ENCODE data around the gene CD1E. TPM values are rescaled to one million over a fixed set of nuclear protein-coding genes. Genes with fewer than 3 reads are reported as not detected.

CD1E gene
- polyA plus RNA-seq, 2 of the 4 experiments (the other 2 are of a cell fraction) = not detected

DNA sequence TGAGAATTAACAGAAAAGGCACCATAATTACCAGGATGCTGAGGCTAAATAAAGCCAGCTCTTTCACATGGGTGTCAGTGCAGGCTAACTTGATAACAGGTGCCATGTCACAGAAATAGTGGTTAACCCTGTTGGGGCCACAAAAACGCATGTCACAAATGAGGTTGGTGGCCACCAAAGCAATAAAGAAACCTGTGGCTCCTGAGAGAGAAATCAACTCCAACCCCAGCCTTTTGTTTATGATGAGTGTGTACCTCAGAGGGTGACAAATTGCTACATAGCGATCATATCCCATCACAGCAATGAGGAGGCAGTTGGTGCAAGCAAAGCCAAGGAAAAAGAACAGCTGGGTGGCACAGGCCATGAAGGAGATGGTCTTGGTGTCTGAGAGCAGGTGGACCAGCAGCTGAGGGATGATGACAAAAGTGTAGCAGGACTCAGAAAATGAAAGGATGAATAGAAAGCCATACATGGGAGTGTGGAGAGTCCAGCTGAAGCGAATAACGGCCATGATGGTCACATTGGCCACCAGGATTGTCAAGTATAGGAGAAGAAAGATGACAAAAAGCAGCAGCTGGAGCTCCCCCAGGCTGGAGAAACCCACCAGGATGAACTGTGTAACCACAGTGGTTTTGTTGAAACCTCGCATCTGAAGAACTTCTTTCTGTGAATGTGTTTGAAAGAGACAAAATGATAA lies 45.3 kb downstream of the CD1E start, which contains the start of gene OR10T2:
Gene OR10T2, minus strand, starts transcription at position 649 of the 697 bp plus-strand sequence. Its CDS starts 0 bp downstream, at position 649.
- H3K4me3 ChIP-seq = no peak within 1 kb of the TSS
- no peak for TF ChIP-seq MAFK (IDR thresholded peaks at IDR 0.05; ENCODE audit: partially characterized antibody)
- TF ChIP-seq CBX8 (IDR thresholded peaks at IDR 0.05) = no peak
- no peak for TF ChIP-seq HOXB5 (CRISPR knock-in tag; IDR thresholded peaks at IDR 0.05)
- no peak for TF ChIP-seq GATA3 (IDR thresholded peaks at IDR 0.05; ENCODE audit: borderline replicate concordance)
- TF ChIP-seq TP53 (CRISPR knock-in tag; IDR thresholded peaks at IDR 0.05) = no peak
- no peak for TF ChIP-seq JUN (IDR thresholded peaks at IDR 0.05)
- no peak for TF ChIP-seq CEBPB (IDR thresholded peaks at IDR 0.05)
- TF ChIP-seq, protein P1, sequence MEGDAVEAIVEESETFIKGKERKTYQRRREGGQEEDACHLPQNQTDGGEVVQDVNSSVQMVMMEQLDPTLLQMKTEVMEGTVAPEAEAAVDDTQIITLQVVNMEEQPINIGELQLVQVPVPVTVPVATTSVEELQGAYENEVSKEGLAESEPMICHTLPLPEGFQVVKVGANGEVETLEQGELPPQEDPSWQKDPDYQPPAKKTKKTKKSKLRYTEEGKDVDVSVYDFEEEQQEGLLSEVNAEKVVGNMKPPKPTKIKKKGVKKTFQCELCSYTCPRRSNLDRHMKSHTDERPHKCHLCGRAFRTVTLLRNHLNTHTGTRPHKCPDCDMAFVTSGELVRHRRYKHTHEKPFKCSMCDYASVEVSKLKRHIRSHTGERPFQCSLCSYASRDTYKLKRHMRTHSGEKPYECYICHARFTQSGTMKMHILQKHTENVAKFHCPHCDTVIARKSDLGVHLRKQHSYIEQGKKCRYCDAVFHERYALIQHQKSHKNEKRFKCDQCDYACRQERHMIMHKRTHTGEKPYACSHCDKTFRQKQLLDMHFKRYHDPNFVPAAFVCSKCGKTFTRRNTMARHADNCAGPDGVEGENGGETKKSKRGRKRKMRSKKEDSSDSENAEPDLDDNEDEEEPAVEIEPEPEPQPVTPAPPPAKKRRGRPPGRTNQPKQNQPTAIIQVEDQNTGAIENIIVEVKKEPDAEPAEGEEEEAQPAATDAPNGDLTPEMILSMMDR (IDR thresholded peaks at IDR 0.05) = no peak
- no peak for TF ChIP-seq FOSL2 (IDR thresholded peaks at IDR 0.05)
- no peak for TF ChIP-seq FOSL2 (CRISPR knock-in tag; IDR thresholded peaks at IDR 0.05)
- TF ChIP-seq KDM1A (IDR thresholded peaks at IDR 0.05; ENCODE audit: low read depth) = no peak
- TF ChIP-seq SREBF2 (IDR thresholded peaks at IDR 0.05) = no peak
- TF ChIP-seq EHMT2 (IDR thresholded peaks at IDR 0.05; ENCODE audit: low read depth) = no peak
- TF ChIP-seq RFX5 (IDR thresholded peaks at IDR 0.05) = no peak
- no peak for TF ChIP-seq RAD21 (conservative IDR thresholded peaks at IDR 0.05 in 1 of 2, IDR thresholded peaks at IDR 0.05 in 1 of 2)
- TF ChIP-seq, protein P2, sequence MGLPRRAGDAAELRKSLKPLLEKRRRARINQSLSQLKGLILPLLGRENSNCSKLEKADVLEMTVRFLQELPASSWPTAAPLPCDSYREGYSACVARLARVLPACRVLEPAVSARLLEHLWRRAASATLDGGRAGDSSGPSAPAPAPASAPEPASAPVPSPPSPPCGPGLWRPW (IDR thresholded peaks at IDR 0.05) = no peak
- TF ChIP-seq HEYL (CRISPR knock-in tag; IDR thresholded peaks at IDR 0.05) = no peak
- no peak for TF ChIP-seq FOXS1 (CRISPR knock-in tag; IDR thresholded peaks at IDR 0.05)
- FAIRE-seq = no peak
- 3% methylated on average over 5 of the region's 5 CpGs for WGBS (ENCODE audit: missing lambda C conversion rate)
- ChIA-PET CTCF (no interaction called here), POLR2A (no interaction called here)
- no peak within 1 kb of the TSS for H3K27ac ChIP-seq
- H3K9me3 ChIP-seq = no peaks in the 10 kb centered on the region
- H3K4me2 ChIP-seq = no peak within 1 kb of the TSS
- H3K4me1 ChIP-seq = no peaks in the 10 kb centered on the region
- no peak for DNase-seq (ENCODE audit: low read depth in 1 of 2, low spot score in 1 of 2)
- no peak for ATAC-seq

DNA sequence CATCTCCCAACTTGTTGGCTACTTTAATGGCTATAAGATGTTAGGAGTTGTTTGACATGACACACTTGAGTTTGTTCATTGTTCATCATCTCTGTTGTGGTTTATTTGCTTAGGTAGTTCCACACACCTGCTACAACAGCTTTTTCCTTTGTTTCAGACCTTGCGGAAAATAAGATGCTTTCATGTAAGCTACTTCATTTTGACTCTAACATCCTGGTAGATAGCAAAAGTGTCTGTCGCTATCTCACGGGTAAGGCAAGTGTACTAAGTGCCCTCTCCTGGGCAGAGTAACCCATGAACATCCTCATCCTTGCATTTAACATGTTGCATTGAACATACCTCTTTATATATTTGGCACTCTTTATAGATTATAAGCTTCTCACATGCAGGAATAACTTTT lies 47.2 kb downstream of the CD1E start:
- H3K4me2 ChIP-seq = no peak overlapping the region
- ChIA-PET CTCF (no interaction called here), POLR2A (no interaction called here)
- no peak overlapping the region for H3K4me3 ChIP-seq
- no peaks in the 10 kb centered on the region for H3K9me3 ChIP-seq
- ATAC-seq (no peak), DNase-seq (ENCODE audit: low read depth in 1 of 2, low spot score in 1 of 2) (no peak), FAIRE-seq (no peak)
- H3K27ac ChIP-seq = no peak overlapping the region
- 21% methylated on average over 3 of the region's 3 CpGs for WGBS (ENCODE audit: missing lambda C conversion rate)
- TF ChIP-seq, protein P3, sequence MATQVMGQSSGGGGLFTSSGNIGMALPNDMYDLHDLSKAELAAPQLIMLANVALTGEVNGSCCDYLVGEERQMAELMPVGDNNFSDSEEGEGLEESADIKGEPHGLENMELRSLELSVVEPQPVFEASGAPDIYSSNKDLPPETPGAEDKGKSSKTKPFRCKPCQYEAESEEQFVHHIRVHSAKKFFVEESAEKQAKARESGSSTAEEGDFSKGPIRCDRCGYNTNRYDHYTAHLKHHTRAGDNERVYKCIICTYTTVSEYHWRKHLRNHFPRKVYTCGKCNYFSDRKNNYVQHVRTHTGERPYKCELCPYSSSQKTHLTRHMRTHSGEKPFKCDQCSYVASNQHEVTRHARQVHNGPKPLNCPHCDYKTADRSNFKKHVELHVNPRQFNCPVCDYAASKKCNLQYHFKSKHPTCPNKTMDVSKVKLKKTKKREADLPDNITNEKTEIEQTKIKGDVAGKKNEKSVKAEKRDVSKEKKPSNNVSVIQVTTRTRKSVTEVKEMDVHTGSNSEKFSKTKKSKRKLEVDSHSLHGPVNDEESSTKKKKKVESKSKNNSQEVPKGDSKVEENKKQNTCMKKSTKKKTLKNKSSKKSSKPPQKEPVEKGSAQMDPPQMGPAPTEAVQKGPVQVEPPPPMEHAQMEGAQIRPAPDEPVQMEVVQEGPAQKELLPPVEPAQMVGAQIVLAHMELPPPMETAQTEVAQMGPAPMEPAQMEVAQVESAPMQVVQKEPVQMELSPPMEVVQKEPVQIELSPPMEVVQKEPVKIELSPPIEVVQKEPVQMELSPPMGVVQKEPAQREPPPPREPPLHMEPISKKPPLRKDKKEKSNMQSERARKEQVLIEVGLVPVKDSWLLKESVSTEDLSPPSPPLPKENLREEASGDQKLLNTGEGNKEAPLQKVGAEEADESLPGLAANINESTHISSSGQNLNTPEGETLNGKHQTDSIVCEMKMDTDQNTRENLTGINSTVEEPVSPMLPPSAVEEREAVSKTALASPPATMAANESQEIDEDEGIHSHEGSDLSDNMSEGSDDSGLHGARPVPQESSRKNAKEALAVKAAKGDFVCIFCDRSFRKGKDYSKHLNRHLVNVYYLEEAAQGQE (IDR thresholded peaks at IDR 0.05) = no peak
- H3K4me1 ChIP-seq = no peaks in the 10 kb centered on the region

DNA sequence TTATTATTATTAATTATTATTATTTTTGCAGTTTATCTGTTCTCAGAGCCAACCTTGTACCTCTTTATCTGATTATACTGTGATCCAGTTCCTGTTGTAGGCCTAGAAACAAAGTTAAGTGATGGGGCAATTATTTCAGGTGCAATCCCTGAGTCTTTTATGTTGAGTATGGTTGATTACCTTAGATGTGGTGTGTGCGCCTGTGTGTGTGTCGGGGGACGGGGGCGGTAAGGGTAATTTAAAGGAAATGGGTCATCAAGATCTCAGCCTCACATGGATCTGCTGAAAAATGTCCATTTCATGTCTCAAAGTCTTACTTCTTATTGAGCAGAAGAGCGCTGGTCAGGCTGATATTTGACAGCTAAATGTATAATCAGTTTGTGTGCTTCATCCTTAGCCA lies 53.4 kb downstream of the CD1E start:
- H3K4me3 ChIP-seq = no peak overlapping the region
- no peaks in the 10 kb centered on the region for H3K9me3 ChIP-seq
- ChIA-PET POLR2A (no interaction called here), CTCF (no interaction called here)
- 39% methylated on average over 5 of the region's 5 CpGs for WGBS (ENCODE audit: missing lambda C conversion rate)
- TF ChIP-seq CHD4 (IDR thresholded peaks at IDR 0.05; ENCODE audit: borderline replicate concordance) = no peak
- no peak overlapping the region for H3K4me2 ChIP-seq
- ATAC-seq (no peak), DNase-seq (ENCODE audit: low read depth in 1 of 2, low spot score in 1 of 2) (no peak), FAIRE-seq (no peak)
- H3K27ac ChIP-seq = no peak overlapping the region
- no peaks in the 10 kb centered on the region for H3K4me1 ChIP-seq

Other genes with a start within 250 kb of the CD1E start
- gene CD1D, start 173.0 kb upstream of the CD1E start, polyA plus RNA-seq (2011; rRNA removed) = not detected in 2 replicates
- 0.04 to 0.08 TPM in 2 of 3 replicates, not detected in the other for gene CD1D, start 173.0 kb upstream of the CD1E start, polyA plus RNA-seq (2017; fragmentation: RNase III; extraction: RNeasy Plus Mini Kit Qiagen cat#74134 plus additional on column Dnase treatment)
- not detected in 2 replicates for gene CD1A, start 99.5 kb upstream of the CD1E start, polyA plus RNA-seq (2011; rRNA removed)
- gene CD1A, start 99.5 kb upstream of the CD1E start, polyA plus RNA-seq (2017; fragmentation: RNase III; extraction: RNeasy Plus Mini Kit Qiagen cat#74134 plus additional on column Dnase treatment) = not detected in 3 replicates
- not detected in 2 replicates for gene CD1C, start 64.0 kb upstream of the CD1E start, polyA plus RNA-seq (2011; rRNA removed)
- gene CD1C, start 64.0 kb upstream of the CD1E start, polyA plus RNA-seq (2017; fragmentation: RNase III; extraction: RNeasy Plus Mini Kit Qiagen cat#74134 plus additional on column Dnase treatment) = not detected in 3 replicates
- not detected in 2 replicates for gene CD1B, start 22.4 kb upstream of the CD1E start, polyA plus RNA-seq (2011; rRNA removed)
- not detected in 3 replicates for gene CD1B, start 22.4 kb upstream of the CD1E start, polyA plus RNA-seq (2017; fragmentation: RNase III; extraction: RNeasy Plus Mini Kit Qiagen cat#74134 plus additional on column Dnase treatment)
- not detected in 2 replicates for gene OR10T2, start 45.6 kb downstream of the CD1E start, polyA plus RNA-seq (2011; rRNA removed)
- not detected in 3 replicates for gene OR10T2, start 45.6 kb downstream of the CD1E start, polyA plus RNA-seq (2017; fragmentation: RNase III; extraction: RNeasy Plus Mini Kit Qiagen cat#74134 plus additional on column Dnase treatment)
- gene OR10K2, start 72.3 kb downstream of the CD1E start, polyA plus RNA-seq (2011; rRNA removed) = not detected in 2 replicates
- gene OR10K2, start 72.3 kb downstream of the CD1E start, polyA plus RNA-seq (2017; fragmentation: RNase III; extraction: RNeasy Plus Mini Kit Qiagen cat#74134 plus additional on column Dnase treatment) = not detected in 3 replicates
- not detected in 2 replicates for gene OR10K1, start 107.9 kb downstream of the CD1E start, polyA plus RNA-seq (2011; rRNA removed)
- not detected in 3 replicates for gene OR10K1, start 107.9 kb downstream of the CD1E start, polyA plus RNA-seq (2017; fragmentation: RNase III; extraction: RNeasy Plus Mini Kit Qiagen cat#74134 plus additional on column Dnase treatment)
- not detected in 2 replicates for gene OR10R2, start 118.3 kb downstream of the CD1E start, polyA plus RNA-seq (2011; rRNA removed)
- not detected in 3 replicates for gene OR10R2, start 118.3 kb downstream of the CD1E start, polyA plus RNA-seq (2017; fragmentation: RNase III; extraction: RNeasy Plus Mini Kit Qiagen cat#74134 plus additional on column Dnase treatment)
- gene OR6Y1, start 200.5 kb downstream of the CD1E start, polyA plus RNA-seq (2011; rRNA removed) = not detected in 2 replicates
- not detected in 3 replicates for gene OR6Y1, start 200.5 kb downstream of the CD1E start, polyA plus RNA-seq (2017; fragmentation: RNase III; extraction: RNeasy Plus Mini Kit Qiagen cat#74134 plus additional on column Dnase treatment)
- not detected in 2 replicates for gene OR6P1, start 216.7 kb downstream of the CD1E start, polyA plus RNA-seq (2011; rRNA removed)
- not detected in 3 replicates for gene OR6P1, start 216.7 kb downstream of the CD1E start, polyA plus RNA-seq (2017; fragmentation: RNase III; extraction: RNeasy Plus Mini Kit Qiagen cat#74134 plus additional on column Dnase treatment)
- gene OR10X1, start 226.0 kb downstream of the CD1E start, polyA plus RNA-seq (2011; rRNA removed) = not detected in 2 replicates
- not detected in 3 replicates for gene OR10X1, start 226.0 kb downstream of the CD1E start, polyA plus RNA-seq (2017; fragmentation: RNase III; extraction: RNeasy Plus Mini Kit Qiagen cat#74134 plus additional on column Dnase treatment)